Spinal cord (tissue), 4 donors: Measurements from ENCODE around the gene MLN. TPM values are rescaled to one million over a fixed set of nuclear protein-coding genes. Genes with fewer than 3 reads are reported as not detected.

Source experiments
- polyA plus RNA-seq, 2 donors: library from polyadenylated mRNA; unstranded; fragments of 120-200 nt; gene quantifications; one replicate each; pipeline ENCODE4 v1.2.1, GENCODE V29; 2013; ENCODE audit not compliant: insufficient read length in 2 of 2
- total RNA-seq, 2 donors: library from RNA; depleted of rRNA in 1 of 2; stranded (reverse); fragments of 120-200 nt in 1 of 2; fragments of >200 nt in 1 of 2; gene quantifications; one replicate each; pipeline versions ENCODE4 v1.2.3 to v1.2.4, GENCODE V29; 2013 to 2014

MLN gene
- total and polyA plus RNA-seq, 4 donors = 0.39 to 0.99 (median 0.48) TPM; not detected in 1

Other genes with a start within 250 kb of the MLN start
- 1 to 10 TPM; 5.3 to 9.4 TPM for gene BAK1, start 223.7 kb downstream of the MLN start, total RNA-seq
- gene BAK1, start 223.7 kb downstream of the MLN start, polyA plus RNA-seq = 10 to 100 TPM; 13.9 to 15.3 TPM
- gene ITPR3, start 182.7 kb downstream of the MLN start, total RNA-seq = 10 to 100 TPM in 1 of 2 donors, 1 to 10 TPM in 1; 6.6 to 10.9 TPM
- gene ITPR3, start 182.7 kb downstream of the MLN start, polyA plus RNA-seq = 10 to 100 TPM in 1 of 2 donors, 1 to 10 TPM in 1; 6.0 to 11.9 TPM
- gene UQCC2, start 92.3 kb downstream of the MLN start, total RNA-seq = 100 to 1,000 TPM in 1 of 2 donors, 10 to 100 TPM in 1; 28.5 to 110 TPM
- gene UQCC2, start 92.3 kb downstream of the MLN start, polyA plus RNA-seq = 100 to 1,000 TPM in 1 of 2 donors, 10 to 100 TPM in 1; 92.0 to 101 TPM
- 1 to 10 TPM in 1 of 2 donors, under 1 TPM in 1; 0.50 to 1.0 TPM for gene IP6K3, start 57.1 kb downstream of the MLN start, total RNA-seq
- under 1 TPM; 0.22 to 0.36 TPM for gene IP6K3, start 57.1 kb downstream of the MLN start, polyA plus RNA-seq
- gene LEMD2, start 14.9 kb downstream of the MLN start, total RNA-seq = 10 to 100 TPM; 30.0 to 56.7 TPM
- gene LEMD2, start 14.9 kb downstream of the MLN start, polyA plus RNA-seq = 10 to 100 TPM; 73.3 to 85.2 TPM